Kidney epithelial cell (primary cell): Measurements from ENCODE around the gene HSPG2. TPM values are rescaled to one million over a fixed set of nuclear protein-coding genes. Genes with fewer than 3 reads are reported as not detected.

Experiments used
- DNase-seq: peaks from one replicate; pipeline ENCODE4 v3.0.0-alpha.2; 2010; ENCODE audit warnings: low read depth
- H3K27me3 ChIP-seq: 2 replicates; pipeline ENCODE4 v1.6.0; 2011; ENCODE audit warnings: low read length; ENCODE audit not compliant: control insufficient read depth, insufficient read depth
- H3K36me3 ChIP-seq: 2 replicates; pipeline ENCODE4 v1.5.1; 2011; ENCODE audit warnings: low read length; ENCODE audit not compliant: control insufficient read depth, insufficient read depth
- H3K4me3 ChIP-seq: 2 replicates; pipeline ENCODE4 v1.5.1; 2011; ENCODE audit warnings: low read depth, mild to moderate bottlenecking, control low read depth, low read length
- total RNA-seq: library from RNA; depleted of rRNA; stranded (reverse); fragments of >200 nt; gene quantifications from 2 replicates; pipeline ENCODE4 v1.2.3, GENCODE V29; 2015
- TF ChIP-seq, protein P1 (sequence below): IDR thresholded peaks from 2 replicates; pipeline ENCODE4 v1.5.1; 2011; ENCODE audit warnings: mild to moderate bottlenecking, moderate library complexity, low read length, control low read depth, inconsistent platforms; ENCODE audit not compliant: insufficient read depth, poor library complexity, severe bottlenecking

Gene HSPG2
- total RNA-seq, 1 donor from 2014 or later = 122 TPM

DNA sequence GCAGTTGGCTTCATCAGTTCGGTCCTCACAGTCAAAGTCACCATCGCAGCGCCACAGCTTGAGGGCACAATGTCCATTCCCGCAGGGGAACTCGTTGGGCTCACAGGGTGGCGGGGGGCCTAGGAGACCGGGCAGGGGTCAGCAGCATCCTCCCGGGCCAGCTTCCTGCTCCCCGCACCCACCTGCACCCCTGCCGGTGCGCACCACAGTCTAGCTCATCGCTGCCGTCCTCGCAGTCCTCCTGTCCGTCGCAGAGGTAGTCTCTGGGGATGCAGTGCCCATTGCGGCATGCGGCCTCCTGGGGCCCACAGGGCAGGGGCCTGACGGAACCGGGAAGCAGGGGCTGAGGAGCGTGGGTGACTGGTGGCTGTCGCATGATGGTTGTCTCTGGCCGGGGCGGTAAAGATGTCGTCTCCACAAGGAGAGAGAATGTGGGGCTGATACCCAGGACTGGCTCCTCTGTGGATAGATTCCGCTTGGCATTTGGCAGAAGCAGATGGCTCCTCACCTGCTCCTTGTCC, 49.8 kb downstream of the HSPG2 start:
- Histone ChIP-seq H3K27me3 (no peaks in the 10 kb centered on the region), H3K4me3 (no peak overlapping the region), H3K36me3 (peaks cover 5% of the 10 kb centered on the region)
- no peak for DNase-seq
- TF ChIP-seq, protein P1, sequence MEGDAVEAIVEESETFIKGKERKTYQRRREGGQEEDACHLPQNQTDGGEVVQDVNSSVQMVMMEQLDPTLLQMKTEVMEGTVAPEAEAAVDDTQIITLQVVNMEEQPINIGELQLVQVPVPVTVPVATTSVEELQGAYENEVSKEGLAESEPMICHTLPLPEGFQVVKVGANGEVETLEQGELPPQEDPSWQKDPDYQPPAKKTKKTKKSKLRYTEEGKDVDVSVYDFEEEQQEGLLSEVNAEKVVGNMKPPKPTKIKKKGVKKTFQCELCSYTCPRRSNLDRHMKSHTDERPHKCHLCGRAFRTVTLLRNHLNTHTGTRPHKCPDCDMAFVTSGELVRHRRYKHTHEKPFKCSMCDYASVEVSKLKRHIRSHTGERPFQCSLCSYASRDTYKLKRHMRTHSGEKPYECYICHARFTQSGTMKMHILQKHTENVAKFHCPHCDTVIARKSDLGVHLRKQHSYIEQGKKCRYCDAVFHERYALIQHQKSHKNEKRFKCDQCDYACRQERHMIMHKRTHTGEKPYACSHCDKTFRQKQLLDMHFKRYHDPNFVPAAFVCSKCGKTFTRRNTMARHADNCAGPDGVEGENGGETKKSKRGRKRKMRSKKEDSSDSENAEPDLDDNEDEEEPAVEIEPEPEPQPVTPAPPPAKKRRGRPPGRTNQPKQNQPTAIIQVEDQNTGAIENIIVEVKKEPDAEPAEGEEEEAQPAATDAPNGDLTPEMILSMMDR = no peak

DNA sequence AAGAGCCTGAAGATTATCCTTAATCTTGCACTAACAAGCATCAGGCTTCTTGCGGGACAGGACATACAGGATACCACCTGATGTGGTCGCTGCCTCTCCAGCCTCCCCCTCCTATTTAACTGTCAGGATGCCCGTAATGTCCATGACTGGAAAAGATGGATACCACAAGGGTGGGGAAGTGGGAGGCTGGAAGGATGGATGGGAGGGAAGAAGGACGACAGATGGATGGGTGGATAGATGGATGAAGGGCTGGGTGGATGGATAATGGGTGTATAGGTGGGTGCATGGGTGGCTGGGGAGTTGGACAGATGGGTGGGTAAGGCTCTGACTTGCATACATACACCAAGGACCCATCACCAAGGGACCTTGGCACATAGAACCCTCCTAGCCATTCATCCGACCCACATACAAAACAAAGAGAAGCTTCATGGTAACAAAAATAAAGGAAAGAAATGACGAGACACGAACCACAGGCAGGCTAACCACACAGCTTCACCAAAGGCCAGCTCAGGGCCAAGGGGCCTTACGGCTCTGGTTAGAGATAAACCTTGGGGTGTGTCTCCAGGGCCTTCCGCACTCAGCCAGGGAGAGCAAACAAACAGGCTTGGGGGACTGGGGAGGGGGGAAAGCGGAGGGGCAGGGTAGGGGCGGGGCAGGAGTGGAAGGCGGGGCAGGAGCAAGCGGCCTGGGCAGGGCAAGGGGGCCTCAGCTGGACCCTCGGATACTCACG, 50.5 kb downstream of the HSPG2 start:
- DNase-seq = no peak
- no peak overlapping the region for H3K4me3 ChIP-seq
- H3K27me3 ChIP-seq = no peaks in the 10 kb centered on the region
- TF ChIP-seq, protein P1 = no peak
- H3K36me3 ChIP-seq = peaks cover 5% of the 10 kb centered on the region

DNA sequence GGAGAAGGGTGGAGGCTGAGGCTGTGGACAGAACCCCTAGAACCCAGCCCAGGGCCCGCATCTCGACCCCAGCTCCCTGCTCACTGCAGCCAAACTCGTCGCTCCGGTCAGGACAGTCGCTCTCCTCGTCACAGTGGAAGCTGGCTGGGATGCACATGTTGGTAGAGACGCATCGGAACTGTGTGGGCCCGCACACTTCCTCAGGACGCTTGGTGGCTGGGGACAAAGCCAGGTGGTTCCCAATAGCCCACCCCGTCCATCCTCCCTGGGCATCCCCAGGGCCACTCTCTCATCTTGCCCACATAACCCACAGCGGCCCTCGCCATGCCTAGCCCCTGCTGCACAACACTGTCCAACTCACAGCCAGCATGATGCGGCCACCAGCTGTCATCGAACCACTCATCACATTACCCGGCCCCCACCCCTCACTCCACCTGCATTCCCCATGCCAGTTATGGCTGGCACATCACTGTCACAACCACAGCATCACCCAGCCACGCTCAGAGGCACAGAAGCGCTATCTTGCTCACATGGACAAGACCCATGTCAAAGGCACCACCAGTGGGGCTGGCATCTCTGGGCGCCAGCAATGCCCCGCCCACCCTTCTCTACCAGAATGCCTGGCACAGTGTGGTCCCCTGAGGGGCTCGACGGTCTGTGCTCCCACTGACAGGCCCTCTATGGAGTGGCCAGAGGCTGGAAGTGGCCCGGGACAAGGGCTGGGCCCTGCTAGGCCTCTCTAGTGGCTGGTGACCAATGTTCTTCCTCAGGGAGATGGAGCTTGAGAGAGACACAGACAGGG, 51.7 kb downstream of the HSPG2 start:
- TF ChIP-seq, protein P1 = no peak
- no peak overlapping the region for H3K4me3 ChIP-seq
- peaks cover 6% of the 10 kb centered on the region for H3K36me3 ChIP-seq
- no peaks in the 10 kb centered on the region for H3K27me3 ChIP-seq
- no peak for DNase-seq

DNA sequence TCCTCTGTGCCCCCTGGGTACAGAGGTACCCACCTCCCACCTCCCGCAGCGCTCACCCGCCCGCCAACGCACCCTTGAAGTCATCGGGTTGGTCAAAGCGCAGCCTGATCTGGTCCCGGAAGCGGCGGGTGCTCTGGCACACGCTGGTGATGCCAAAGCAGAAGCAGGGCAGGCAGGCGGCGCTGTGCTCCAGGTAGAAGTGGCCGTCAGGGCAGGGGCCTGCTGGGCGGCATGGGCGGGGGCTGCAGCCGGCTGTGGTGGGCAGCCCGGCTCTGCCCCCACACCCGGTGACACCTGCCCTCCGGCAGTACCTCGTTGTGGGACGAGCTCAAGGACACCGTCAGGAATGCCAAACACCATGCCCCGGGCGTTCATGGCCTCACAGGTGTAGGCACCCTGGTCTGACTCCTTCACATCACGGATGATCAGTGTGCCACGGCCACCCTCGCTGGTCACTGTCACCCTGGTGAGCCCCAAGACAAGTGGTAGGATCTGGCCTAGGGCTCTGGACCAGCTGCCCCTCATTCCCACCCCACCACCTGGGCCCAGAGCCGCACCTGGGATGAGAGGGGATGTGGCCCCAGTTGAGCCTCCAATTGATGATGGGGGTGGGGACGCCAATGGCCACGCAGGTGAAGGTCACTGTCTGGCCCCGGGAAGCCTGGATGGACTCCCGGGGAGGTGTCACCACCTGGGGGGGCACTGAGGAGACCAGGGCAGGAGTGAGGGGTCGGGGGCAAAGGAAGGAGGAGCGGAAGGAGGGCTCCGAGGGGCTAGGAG, 52.5 kb downstream of the HSPG2 start:
- TF ChIP-seq, protein P1 = no peak
- Histone ChIP-seq H3K36me3 (peaks cover 8% of the 10 kb centered on the region), H3K27me3 (no peaks in the 10 kb centered on the region), H3K4me3 (no peak overlapping the region)
- no peak for DNase-seq

DNA sequence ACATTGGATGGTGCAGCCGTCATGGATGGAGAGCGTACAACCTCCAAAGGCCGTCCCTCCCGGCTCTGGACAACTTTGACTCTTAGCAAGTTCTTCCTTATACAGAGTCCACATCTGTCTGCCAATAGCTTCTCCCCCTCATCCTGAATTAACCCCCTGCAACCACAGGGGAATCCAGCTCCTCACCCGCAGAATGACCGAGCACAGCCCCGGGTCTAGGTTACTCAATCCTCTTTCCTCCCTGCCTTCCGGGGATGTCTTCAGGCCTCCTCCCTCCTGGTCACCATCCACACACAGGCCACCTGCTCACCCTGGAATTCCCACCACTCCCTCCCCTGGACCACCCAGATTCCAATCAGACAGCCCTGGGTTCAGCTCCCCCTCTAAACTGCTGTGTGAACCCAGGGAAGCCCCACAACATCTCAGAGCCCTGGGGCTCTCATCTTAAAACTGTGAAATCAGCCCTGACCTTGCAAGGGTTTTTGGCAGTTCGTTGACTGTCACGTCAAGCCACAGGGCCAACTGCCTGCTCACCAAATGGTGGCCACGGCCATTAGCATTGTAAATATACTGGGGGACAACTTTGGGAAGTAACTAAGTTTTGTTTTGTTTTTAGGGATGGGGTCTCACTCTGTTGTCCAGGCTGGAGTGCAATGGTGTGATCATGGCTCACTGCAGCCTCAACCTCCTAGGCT, 54.2 kb downstream of the HSPG2 start:
- DNase-seq = no peak
- H3K27me3 ChIP-seq = no peaks in the 10 kb centered on the region
- TF ChIP-seq, protein P1 = no peak
- H3K4me3 ChIP-seq = no peak overlapping the region
- peaks cover 6% of the 10 kb centered on the region for H3K36me3 ChIP-seq
